HG03196 (cell line): ENCODE measurements around the gene ZBTB47.

Source experiments
- ATAC-seq: cut with Tn5 transposase; IDR thresholded peaks from one replicate; pipeline ENCODE4 v1.9.1; 2021; ENCODE audit not compliant: unreplicated experiment

ZBTB47 gene

GRCh38 chr3:42711491-42712343 is 58.2 kb downstream of the ZBTB47 start:
- ATAC-seq: no peak

GRCh38 chr3:42712344-42712648 is 58.8 kb downstream of the ZBTB47 start:
- ATAC-seq: no peak

GRCh38 chr3:42712688-42713372 is 59.3 kb downstream of the ZBTB47 start:
- no peak for ATAC-seq

- ATAC-seq: no peak
Observed at GRCh38 chr3:42713747-42714146, 60.2 kb downstream of the ZBTB47 start.

- ATAC-seq: no peak
Observed at GRCh38 chr3:42714171-42714852, 60.8 kb downstream of the ZBTB47 start.
